Measurements from ENCODE around the gene MGMT.

The MGMT gene

GRCh38 chr10:129699722-129700340 is 232.8 kb downstream of the MGMT start:
- DNase-seq (ENCODE audit: low spot score) = no peak
- no peak for TF ChIP-seq CTCF (IDR thresholded peaks at IDR 0.05; ENCODE audit: extremely low read depth, missing control alignments)

- no peak for DNase-seq (ENCODE audit: low spot score)
- TF ChIP-seq CTCF (IDR thresholded peaks at IDR 0.05; ENCODE audit: extremely low read depth, missing control alignments) = no peak
These were observed 235.6 kb downstream of the MGMT start for GRCh38 chr10:129702605-129703004.

GRCh38 chr10:129703287-129704137 is 236.5 kb downstream of the MGMT start:
- no peak for TF ChIP-seq CTCF (IDR thresholded peaks at IDR 0.05; ENCODE audit: extremely low read depth, missing control alignments)
- DNase-seq (ENCODE audit: low spot score) = no peak

- no peak for TF ChIP-seq CTCF (IDR thresholded peaks at IDR 0.05; ENCODE audit: extremely low read depth, missing control alignments)
- no peak for DNase-seq (ENCODE audit: low spot score)
These were observed 237.2 kb downstream of the MGMT start for GRCh38 chr10:129704225-129704624.

- no peak for DNase-seq (ENCODE audit: low spot score)
- no peak for TF ChIP-seq CTCF (IDR thresholded peaks at IDR 0.05; ENCODE audit: extremely low read depth, missing control alignments)
These were observed 237.9 kb downstream of the MGMT start for GRCh38 chr10:129704786-129705525.

- no peak for TF ChIP-seq CTCF (IDR thresholded peaks at IDR 0.05; ENCODE audit: extremely low read depth, missing control alignments)
- no peak for DNase-seq (ENCODE audit: low spot score)
These were observed 238.6 kb downstream of the MGMT start for GRCh38 chr10:129705676-129706075.

- no peak for TF ChIP-seq CTCF (IDR thresholded peaks at IDR 0.05; ENCODE audit: extremely low read depth, missing control alignments)
- no peak for DNase-seq (ENCODE audit: low spot score)
These were observed 239.0 kb downstream of the MGMT start for GRCh38 chr10:129706081-129706480.

Data from GM20000 (cell line).